Neural crest cell (in vitro differentiated cells): ENCODE data around the gene HDGF. TPM values are rescaled to one million over a fixed set of nuclear protein-coding genes. Genes with fewer than 3 reads are reported as not detected.

Source experiments
- DNase-seq: peaks from one replicate; pipeline ENCODE4 v3.0.0; 2021; ENCODE audit warnings: low read depth, mixed read lengths, low spot score
- H3K27ac Mint-ChIP-seq: one replicate; pipeline ENCODE4 v1.8.0; 2021; ENCODE audit warnings: mild to moderate bottlenecking, mixed read lengths; ENCODE audit not compliant: unreplicated experiment
- H3K27me3 Mint-ChIP-seq: 2 replicates; pipeline ENCODE4 v1.8.0; 2021; ENCODE audit warnings: low read depth, mild to moderate bottlenecking, mixed read lengths
- H3K36me3 Mint-ChIP-seq: 2 replicates; pipeline ENCODE4 v1.8.0; 2021; ENCODE audit warnings: low read depth, mild to moderate bottlenecking, mixed read lengths
- H3K4me1 Mint-ChIP-seq: 2 replicates; pipeline ENCODE4 v1.8.0; 2021; ENCODE audit warnings: mixed read lengths
- H3K4me3 Mint-ChIP-seq: one replicate; pipeline ENCODE4 v1.8.0; 2021; ENCODE audit warnings: mild to moderate bottlenecking, mixed read lengths
- H3K9me3 Mint-ChIP-seq: 2 replicates; pipeline ENCODE4 v1.8.0; 2021; ENCODE audit warnings: mixed read lengths
- total RNA-seq: library from RNA; stranded (reverse); gene quantifications from 2 replicates; pipeline ENCODE4 v1.2.1, GENCODE V29; 2021
- TF ChIP-seq, protein P1 (sequence below): fragments of 200-600 bp; sonication (generic); conservative IDR thresholded peaks from 2 replicates; pipeline ENCODE4 v1.5.0; 2021; ENCODE audit warnings: antibody characterized with exemption, mild to moderate bottlenecking

The HDGF gene
- total RNA-seq, 1 donor from 2014 or later, result 304 TPM

DNA sequence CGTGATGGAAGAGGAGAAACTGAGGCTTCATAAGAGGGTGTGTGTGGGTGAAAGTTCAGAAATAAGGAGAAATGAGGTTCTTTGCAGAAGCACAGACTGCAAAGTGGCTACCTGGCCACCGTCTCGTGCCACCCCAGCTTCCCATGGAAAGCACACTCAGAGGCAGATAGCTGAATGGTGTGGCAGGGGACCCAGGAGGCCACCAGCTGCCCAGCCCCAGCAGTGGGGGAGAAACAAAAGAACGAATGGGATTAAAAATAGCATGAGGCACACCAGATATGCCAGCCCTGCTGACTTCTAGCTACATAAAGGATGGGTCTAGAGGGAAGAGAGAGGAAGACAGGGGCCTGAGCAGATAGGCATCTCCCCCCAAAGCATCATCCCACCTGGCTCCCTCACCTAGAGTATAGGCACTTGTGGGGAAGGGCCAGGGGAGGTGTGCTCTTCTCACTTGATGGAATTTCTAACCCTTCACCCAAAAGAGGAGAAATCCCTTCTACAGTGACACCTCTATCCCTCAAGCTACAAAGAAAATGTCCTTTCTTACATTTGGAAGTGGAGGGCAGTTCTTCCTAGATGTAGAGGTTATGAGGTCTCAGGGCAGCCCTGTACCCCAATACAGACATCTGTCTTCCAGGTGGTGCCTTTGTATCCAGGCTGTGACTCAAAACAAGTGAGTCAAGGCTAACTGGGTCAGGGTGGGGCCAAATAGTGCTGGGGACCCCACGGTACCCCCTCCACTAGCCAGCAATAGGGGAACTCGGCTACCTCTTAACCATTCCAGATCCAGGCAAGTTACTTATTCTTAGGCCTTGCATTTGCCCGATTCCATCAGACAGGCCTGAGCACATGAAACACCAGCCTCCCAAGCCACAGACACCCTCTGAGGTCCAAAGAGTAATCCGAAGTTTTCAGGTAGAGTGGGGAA is 3.5 kb downstream of the HDGF start:
- H3K4me3 Mint-ChIP-seq, result peak overlapping the region; percentile 94
- DNase-seq, result no peak
- H3K4me1 Mint-ChIP-seq, result peaks cover 62% of the 10 kb centered on the region

DNA sequence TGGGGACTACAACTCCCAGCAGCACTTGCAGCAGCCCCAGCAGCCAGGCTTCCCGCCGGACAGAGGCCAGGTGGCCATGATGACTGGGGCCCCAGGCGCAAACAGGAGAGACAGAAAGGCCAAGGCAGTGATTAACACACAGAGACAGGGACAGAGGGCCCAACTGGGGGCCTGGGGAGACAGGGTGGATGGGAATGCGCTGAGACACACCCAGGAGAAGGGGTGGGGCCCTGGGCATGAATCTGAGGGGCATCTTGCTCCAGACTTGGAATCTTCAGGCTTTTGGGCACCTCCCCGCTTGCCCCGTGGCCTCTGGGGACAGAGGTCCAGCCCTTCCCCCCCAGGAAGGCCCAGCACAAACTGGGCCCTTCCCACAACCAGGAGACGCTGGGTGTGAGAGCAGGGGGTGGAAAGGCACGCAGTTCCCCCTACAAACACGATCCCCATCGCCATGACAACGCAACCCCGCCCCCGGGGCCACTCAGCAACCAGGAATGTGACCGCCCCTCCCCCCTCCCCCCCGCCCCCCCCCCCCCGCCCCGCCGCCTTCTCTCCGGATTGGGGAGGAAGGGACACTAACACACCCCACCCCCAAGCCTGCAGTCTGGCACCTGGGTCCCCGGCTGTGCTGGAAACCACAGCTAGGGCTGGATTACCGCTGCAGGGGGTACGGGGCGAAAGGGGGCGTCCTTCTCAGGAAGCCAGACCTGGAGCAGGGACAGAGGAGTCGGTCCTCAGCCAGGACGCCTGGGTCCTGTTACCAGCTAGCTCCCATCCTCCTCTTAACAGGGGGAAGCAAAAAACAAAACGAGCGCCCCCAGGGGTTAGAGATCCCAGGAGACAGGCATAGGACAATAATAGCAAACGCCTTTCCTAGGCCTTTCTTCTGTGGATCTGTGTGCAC is 4.5 kb downstream of the HDGF start:
- Mint-ChIP-seq H3K9me3 (no peaks in the 10 kb centered on the region), H3K4me3 (peak overlapping the region; percentile 95), H3K4me1 (peaks cover 56% of the 10 kb centered on the region), H3K27ac (peak overlapping the region; percentile 100), H3K36me3 (peaks cover 8% of the 10 kb centered on the region), H3K27me3 (no peaks in the 10 kb centered on the region)
- peak; percentile 74 for DNase-seq
- TF ChIP-seq, protein P1, sequence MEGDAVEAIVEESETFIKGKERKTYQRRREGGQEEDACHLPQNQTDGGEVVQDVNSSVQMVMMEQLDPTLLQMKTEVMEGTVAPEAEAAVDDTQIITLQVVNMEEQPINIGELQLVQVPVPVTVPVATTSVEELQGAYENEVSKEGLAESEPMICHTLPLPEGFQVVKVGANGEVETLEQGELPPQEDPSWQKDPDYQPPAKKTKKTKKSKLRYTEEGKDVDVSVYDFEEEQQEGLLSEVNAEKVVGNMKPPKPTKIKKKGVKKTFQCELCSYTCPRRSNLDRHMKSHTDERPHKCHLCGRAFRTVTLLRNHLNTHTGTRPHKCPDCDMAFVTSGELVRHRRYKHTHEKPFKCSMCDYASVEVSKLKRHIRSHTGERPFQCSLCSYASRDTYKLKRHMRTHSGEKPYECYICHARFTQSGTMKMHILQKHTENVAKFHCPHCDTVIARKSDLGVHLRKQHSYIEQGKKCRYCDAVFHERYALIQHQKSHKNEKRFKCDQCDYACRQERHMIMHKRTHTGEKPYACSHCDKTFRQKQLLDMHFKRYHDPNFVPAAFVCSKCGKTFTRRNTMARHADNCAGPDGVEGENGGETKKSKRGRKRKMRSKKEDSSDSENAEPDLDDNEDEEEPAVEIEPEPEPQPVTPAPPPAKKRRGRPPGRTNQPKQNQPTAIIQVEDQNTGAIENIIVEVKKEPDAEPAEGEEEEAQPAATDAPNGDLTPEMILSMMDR, result peak; percentile 46

More for the DNA sequence above, 3.5 kb downstream of the HDGF start:
- Mint-ChIP-seq H3K27me3 (no peaks in the 10 kb centered on the region), H3K27ac (peak overlapping the region; percentile 97), H3K9me3 (no peaks in the 10 kb centered on the region), H3K36me3 (peaks cover 8% of the 10 kb centered on the region)
- TF ChIP-seq, protein P1, result no peak

DNA sequence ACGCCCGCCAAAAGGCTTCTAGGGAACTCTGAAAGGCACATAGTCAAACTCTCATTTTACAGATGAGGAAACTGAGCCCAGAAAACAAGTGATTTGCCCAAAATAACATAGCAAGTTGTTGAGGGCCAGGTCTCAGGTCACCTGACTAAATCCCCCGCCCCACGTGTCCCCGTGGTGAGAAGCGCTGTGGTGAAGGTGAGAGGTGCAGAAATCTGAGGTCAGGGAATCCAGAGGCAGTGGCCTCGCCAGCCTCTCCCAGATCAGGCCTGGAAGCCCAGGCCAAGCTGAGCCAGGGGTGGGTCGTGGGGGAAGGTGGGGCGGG is 5.1 kb downstream of the HDGF start:
- TF ChIP-seq, protein P1, result no peak
- no peaks in the 10 kb centered on the region for H3K9me3 Mint-ChIP-seq
- peak overlapping the region; percentile 95 for H3K4me3 Mint-ChIP-seq
- DNase-seq, result no peak
- H3K36me3 Mint-ChIP-seq, result peaks cover 8% of the 10 kb centered on the region
- H3K27ac Mint-ChIP-seq, result peak overlapping the region; percentile 100
- peaks cover 60% of the 10 kb centered on the region for H3K4me1 Mint-ChIP-seq
- no peaks in the 10 kb centered on the region for H3K27me3 Mint-ChIP-seq

DNA sequence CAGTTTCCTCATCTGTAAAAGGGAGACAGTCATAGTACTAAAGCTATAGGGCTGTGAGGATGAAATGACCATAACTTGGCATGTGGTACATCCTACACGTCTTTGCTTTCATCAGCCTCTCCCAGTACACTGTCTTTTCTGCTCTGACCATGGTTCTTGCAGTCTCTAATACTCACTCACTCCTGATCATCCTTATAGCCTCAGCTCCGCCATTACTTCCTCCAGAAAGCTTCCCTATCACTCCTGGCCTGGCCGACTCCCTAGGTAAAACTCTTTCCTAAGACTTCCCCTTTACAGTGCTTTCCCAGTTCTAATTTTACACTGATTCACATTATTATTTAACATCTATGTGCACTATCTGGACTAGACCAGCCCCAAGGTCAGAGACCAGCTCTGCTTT is 5.6 kb downstream of the HDGF start:
- no peak for DNase-seq
- Mint-ChIP-seq H3K4me3 (peak overlapping the region; percentile 95), H3K27me3 (no peaks in the 10 kb centered on the region), H3K4me1 (peaks cover 65% of the 10 kb centered on the region), H3K9me3 (no peaks in the 10 kb centered on the region), H3K27ac (peak overlapping the region; percentile 81), H3K36me3 (peaks cover 10% of the 10 kb centered on the region)
- TF ChIP-seq, protein P1, result no peak

DNA sequence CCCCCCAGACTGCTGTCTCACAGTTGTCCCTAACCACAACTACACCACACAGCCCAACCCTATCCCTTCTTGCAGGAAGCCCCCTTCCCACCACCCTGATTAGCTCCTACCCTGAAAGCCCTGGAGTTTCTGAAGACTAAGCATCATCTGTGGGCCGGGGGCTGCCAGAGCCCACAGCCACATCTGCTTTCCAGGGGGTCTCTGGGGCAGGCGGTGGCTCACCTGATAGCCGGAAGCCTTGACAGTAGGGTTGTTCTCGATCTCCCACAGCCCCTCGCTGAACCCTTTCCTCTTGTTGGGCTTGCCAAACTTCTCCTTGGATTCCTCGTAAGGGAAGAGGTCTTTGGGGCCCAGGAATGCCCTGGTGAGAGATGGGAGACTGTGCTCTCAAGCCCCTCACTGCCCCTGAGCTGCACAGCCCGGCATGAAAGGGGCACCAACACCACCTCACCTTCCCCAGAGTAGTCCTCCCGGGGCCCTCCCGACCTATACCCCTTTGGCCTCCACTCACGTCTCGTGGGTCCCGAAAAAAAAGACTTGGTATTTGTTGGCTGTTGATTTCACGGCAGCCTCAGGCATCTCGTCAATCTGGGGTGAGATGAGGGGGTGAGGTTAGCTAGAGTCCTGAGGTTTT is 6.6 kb downstream of the HDGF start:
- Mint-ChIP-seq H3K9me3 (no peaks in the 10 kb centered on the region), H3K27me3 (no peaks in the 10 kb centered on the region), H3K36me3 (peaks cover 6% of the 10 kb centered on the region), H3K4me3 (peak overlapping the region; percentile 95), H3K27ac (peak overlapping the region; percentile 19), H3K4me1 (peaks cover 65% of the 10 kb centered on the region)
- TF ChIP-seq, protein P1, result no peak
- DNase-seq, result no peak
